GM12878 (cell line): Measurements from ENCODE around the gene TGFBI. TPM values are rescaled to one million over a fixed set of nuclear protein-coding genes. Genes with fewer than 3 reads are reported as not detected.

Experiments used
- ATAC-seq: fragments of 200-7000 bp; cut with Tn5 transposase; 3 replicates; pipeline ENCODE4 v1.9.1; 2020; ENCODE audit warnings: mild to moderate bottlenecking, moderate library complexity
- BruUV-seq: library from RNA; stranded (reverse); fragments of 400-500 nt; replicated peaks from 2 replicates; lab custom pipeline; 2021; lab: Mats Ljungman, UMichigan
- CTCF ChIA-PET: fragments of 300-600 bp; sonication (Branson Sonifier 250); formaldehyde crosslinking; extraction: SDS; loops from one replicate; lab custom pipeline; 2021; ENCODE audit warnings: inconsistent platforms; lab: Yijun Ruan, JAX
- POLR2A ChIA-PET: fragments of 350-600 bp; formaldehyde crosslinking; extraction: SDS; loops from one replicate; lab custom pipeline; 2021; ENCODE audit warnings: inconsistent platforms; lab: Charles Lee
- RAD21 ChIA-PET: fragments of 300-600 bp; sonication (Branson Sonifier 250); formaldehyde crosslinking; loops from one replicate; lab custom pipeline; 2023; ENCODE audit warnings: antibody characterized with exemption; ENCODE audit not compliant: unreplicated experiment; lab: Charles Lee
- SMC1A ChIA-PET: fragments of 300-600 bp; sonication (Branson Sonifier 250); formaldehyde crosslinking; loops from one replicate; lab custom pipeline; 2023; ENCODE audit not compliant: unreplicated experiment, uncharacterized antibody; lab: Charles Lee
- DNase-seq: peaks from one replicate; pipeline ENCODE4 v3.0.0-alpha.2; 2011; ENCODE audit warnings: low read depth, low spot score
- FAIRE-seq: peaks from 3 replicates; lab custom pipeline; 2011; peaks lifted over from hg19 to GRCh38; lab: Jason Lieb, UNC
- H2AFZ ChIP-seq: 2 replicates; pipeline ENCODE4 v1.6.0; 2011; ENCODE audit warnings: low read depth, low read length, control low read depth; ENCODE audit not compliant: control insufficient read depth
- H3K27ac ChIP-seq: 2 replicates; pipeline ENCODE4 v1.5.1; 2011; ENCODE audit warnings: control low read depth; ENCODE audit not compliant: control insufficient read depth, insufficient read depth
- H3K27me3 ChIP-seq, 2 experiments: replicated peaks in 1 of 2; 2 replicates each; pipeline versions ENCODE4 v1.6.0 to v1.6.1; 2011; ENCODE audit warnings: low read length in 1 of 2; ENCODE audit not compliant: control insufficient read depth in 2 of 2, insufficient read depth in 2 of 2
- H3K36me3 ChIP-seq, 2 experiments: 2 replicates each; pipeline ENCODE4 v1.5.1; 2011; ENCODE audit warnings: low read length in 1 of 2; ENCODE audit not compliant: control insufficient read depth in 2 of 2, insufficient read depth in 2 of 2
- H3K4me1 ChIP-seq: 2 replicates; pipeline ENCODE4 v1.6.1; 2011; ENCODE audit warnings: mild to moderate bottlenecking, low read length, moderate library complexity, mixed read lengths; ENCODE audit not compliant: control insufficient read depth, insufficient read depth
- H3K4me2 ChIP-seq: 2 replicates; pipeline ENCODE4 v1.6.0; 2011; ENCODE audit warnings: control low read depth; ENCODE audit not compliant: control insufficient read depth, insufficient read depth
- H3K4me3 ChIP-seq: fragments of 200-600 bp; sonication (generic); 2 replicates; pipeline ENCODE4 v1.5.1; 2016
- H3K79me2 ChIP-seq: 2 replicates; pipeline ENCODE4 v1.6.0; 2011; ENCODE audit warnings: low read length; ENCODE audit not compliant: control insufficient read depth, insufficient read depth
- H3K9ac ChIP-seq: 2 replicates; pipeline ENCODE4 v1.8.0; 2011; ENCODE audit warnings: low read length, control low read depth, mixed read lengths; ENCODE audit not compliant: control insufficient read depth, insufficient read depth
- H3K9me3 ChIP-seq: replicated peaks from 3 replicates; pipeline ENCODE4 v1.5.1; 2011; ENCODE audit warnings: mild to moderate bottlenecking, low read length; ENCODE audit not compliant: control insufficient read depth, insufficient read depth
- H4K20me1 ChIP-seq: 2 replicates; pipeline ENCODE4 v1.6.0; 2011; ENCODE audit not compliant: control insufficient read depth, insufficient read depth
- CHD4 ChIP-seq: fragments of 200-600 bp; sonication (generic); IDR thresholded peaks from 2 replicates; pipeline ENCODE4 v1.6.1; 2016; ENCODE audit warnings: mild to moderate bottlenecking
- E2F4 ChIP-seq: IDR thresholded peaks from 2 replicates; pipeline ENCODE4 v1.6.1; 2012; ENCODE audit warnings: low read depth, low read length, improper control_type of control experiment
- EGR1 ChIP-seq, 2 experiments: IDR thresholded peaks; 1 replicate in 1 of 2; 2 replicates in 1 of 2; pipeline ENCODE4 v1.6.1; 2011 to 2012; ENCODE audit warnings: low read depth in 2 of 2, low read length in 2 of 2, borderline replicate concordance in 1 of 2, mild to moderate bottlenecking in 1 of 2, moderate library complexity in 1 of 2
- FOXM1 ChIP-seq: IDR thresholded peaks from 2 replicates; pipeline ENCODE4 v1.6.1; 2012; ENCODE audit warnings: low read depth, mild to moderate bottlenecking, inconsistent platforms, low read length, moderate library complexity
- HDAC6 ChIP-seq: fragments of 200-600 bp; sonication (generic); IDR thresholded peaks from one replicate; pipeline ENCODE4 v1.8.0; 2017; ENCODE audit warnings: antibody characterized with exemption; ENCODE audit not compliant: unreplicated experiment
- MLLT1 ChIP-seq: fragments of 450-650 bp; IDR thresholded peaks from 2 replicates; pipeline ENCODE4 v1.6.1; 2016; ENCODE audit warnings: mild to moderate bottlenecking
- POLR2AphosphoS2 ChIP-seq: IDR thresholded peaks from 2 replicates; pipeline ENCODE4 v1.6.1; 2011; ENCODE audit warnings: low read depth, mild to moderate bottlenecking, low read length, improper control_type of control experiment, moderate library complexity
- RELB ChIP-seq: fragments of 450-650 bp; IDR thresholded peaks from 2 replicates; pipeline ENCODE4 v1.6.1; 2017; ENCODE audit warnings: low read depth, mild to moderate bottlenecking, moderate library complexity
- SIX5 ChIP-seq: IDR thresholded peaks from 2 replicates; pipeline ENCODE4 v1.6.1; 2011; ENCODE audit warnings: mild to moderate bottlenecking, low read depth, low read length, moderate library complexity; ENCODE audit not compliant: severe bottlenecking
- SREBF1 ChIP-seq: IDR thresholded peaks from 2 replicates; pipeline ENCODE4 v1.6.1; 2012; ENCODE audit warnings: mild to moderate bottlenecking, low read length
- SUZ12 ChIP-seq: fragments of 200-600 bp; sonication (generic); IDR thresholded peaks from one replicate; pipeline ENCODE4 v1.6.1; 2018; ENCODE audit warnings: antibody characterized with exemption, mild to moderate bottlenecking; ENCODE audit not compliant: unreplicated experiment
- TARDBP ChIP-seq: IDR thresholded peaks from 2 replicates; pipeline ENCODE4 v1.6.1; 2016; ENCODE audit warnings: borderline replicate concordance
- TBL1XR1 ChIP-seq: IDR thresholded peaks from 2 replicates; pipeline ENCODE4 v1.6.1; 2012; ENCODE audit warnings: low read depth, low read length, improper control_type of control experiment
- ZNF622 ChIP-seq: fragments of 450-650 bp; IDR thresholded peaks from 2 replicates; pipeline ENCODE4 v1.6.1; 2017; ENCODE audit warnings: mild to moderate bottlenecking, inconsistent platforms
- WGBS: methylation state at CpG from one replicate; pipeline ENCODE4 v1.1.6; 2016; ENCODE audit warnings: low lambda C conversion rate; ENCODE audit not compliant: insufficient replicate concordance, insufficient coverage; ENCODE audit errors: missing lambda C conversion rate; 5-methylcytosine and 5-hydroxymethylcytosine counted together
- in situ Hi-C: fragments of 300-500 bp; cut with MboI; formaldehyde crosslinking; loops from 9 replicates; pipeline ENCODE4 v1.14.3; 2018; ENCODE audit warnings: mixed read lengths
- intact Hi-C: fragments of 100-400 bp; cut with micrococcal nuclease; formaldehyde crosslinking; loops from one replicate; pipeline ENCODE4 v1.14.2; 2022; ENCODE audit not compliant: unreplicated experiment
- polyA plus RNA-seq, 11 experiments: library from polyadenylated mRNA; depleted of rRNA in 4 of 11; unstranded in 6 of 11; stranded (reverse) in 5 of 11; fragments of >200 nt; fragmentation: Nextera tagmentation in 4 of 11; fragmentation: Illumina TruSeq in 1 of 11; extraction: Ambion mirVana in 4 of 11; extraction: Trizol in 1 of 11; gene quantifications; 1 replicate in 1 of 11; 2 replicates in 10 of 11; pipeline versions ENCODE4 v1.2.1 to v1.2.3, GENCODE V29; 2011 to 2016; ENCODE audit warnings: inconsistent platforms in 2 of 11, missing spikeins in 2 of 11, low read depth in 1 of 11
- total RNA-seq, 4 experiments: library from RNA; depleted of rRNA in 3 of 4; stranded (reverse); fragments of >200 nt in 3 of 4; fragmentation: Illumina TruSeq in 1 of 4; extraction: Trizol in 1 of 4; gene quantifications; 2 replicates each; pipeline versions ENCODE4 v1.2.1 to v1.2.3, GENCODE V29; 2013 to 2021

Gene TGFBI
- total and polyA plus RNA-seq, 10 of the 15 experiments (the other 5 are each of a cell fraction or from before 2014, with no cell fraction given), result 0.12 to 1.8 (median 0.19) TPM

- TF ChIP-seq SIX5, result no peak
Measured at GRCh38 chr5:136016945-136017530, 11.8 kb upstream of the TGFBI start (continued).

GRCh38 chr5:136018814-136019783 is 9.7 kb upstream of the TGFBI start:
- SMC1A ChIA-PET, result no interaction called here
- DNase-seq (no peak), ATAC-seq (no peak), FAIRE-seq (no peak)
- no peak overlapping the region for H3K4me3 ChIP-seq
- CTCF ChIA-PET, result no interaction called here
- no peak overlapping the region for H3K27ac ChIP-seq
- H3K4me1 ChIP-seq, result no peaks in the 10 kb centered on the region
- POLR2A ChIA-PET, result interaction anchor here (1.0 kb wide), 1 partner anchor 14 kb away, joined by 3 read pairs; no protein-coding TSS in a partner anchor
- H3K79me2 ChIP-seq, result no peaks in the 10 kb centered on the region
- in situ Hi-C loops (no loop called here), intact Hi-C loops (no loop called here)
- H2AFZ ChIP-seq, result no peak overlapping the region
- H4K20me1 ChIP-seq, result no peaks in the 10 kb centered on the region; the same call in 1 of the 2 replicates
- no peaks in the 10 kb centered on the region for H3K9me3 ChIP-seq
- no TSS peak for BruUV-seq
- H3K9ac ChIP-seq, result no peak overlapping the region
- H3K4me2 ChIP-seq, result no peak overlapping the region
- no peaks in the 10 kb centered on the region for H3K36me3 ChIP-seq
- RAD21 ChIA-PET, result interaction anchor here (0.9 kb wide), 1 partner anchor 13 kb away, joined by 3 read pairs; no protein-coding TSS in a partner anchor
- H3K27me3 ChIP-seq, result peaks cover 0 to 2% of the 10 kb centered on the region in 2 experiments; a peak in 2 of 4 replicates
- 40% methylated on average over 11 of the region's 11 CpGs for WGBS
- TF ChIP-seq POLR2AphosphoS2 (no peak), SUZ12 (no peak), FOXM1 (no peak), ZNF622 (no peak), TARDBP (no peak), HDAC6 (no peak), RELB (no peak), CHD4 (no peak), TBL1XR1 (no peak), E2F4 (no peak), MLLT1 (no peak), EGR1 (IDR thresholded peaks at IDR 0.05; ENCODE audit: borderline replicate concordance in 1 of 2, low read depth in 2 of 2, low read length in 2 of 2) (no peak), SREBF1 (no peak)
